GM21447 (cell line): ENCODE data around the gene ZNF582.

Experiments
- ATAC-seq: cut with Tn5 transposase; IDR thresholded peaks from one replicate; pipeline ENCODE4 v1.9.1; 2021; ENCODE audit not compliant: unreplicated experiment

The ZNF582 gene

GRCh38 chr19:56393119-56394012 lies at the start of gene ZNF582:
Gene ZNF582, minus strand, starts transcription at chr19:56393534. Its CDS starts 1,782 bp downstream, at chr19:56391752.
- peak; percentile 72 for ATAC-seq

DNA sequence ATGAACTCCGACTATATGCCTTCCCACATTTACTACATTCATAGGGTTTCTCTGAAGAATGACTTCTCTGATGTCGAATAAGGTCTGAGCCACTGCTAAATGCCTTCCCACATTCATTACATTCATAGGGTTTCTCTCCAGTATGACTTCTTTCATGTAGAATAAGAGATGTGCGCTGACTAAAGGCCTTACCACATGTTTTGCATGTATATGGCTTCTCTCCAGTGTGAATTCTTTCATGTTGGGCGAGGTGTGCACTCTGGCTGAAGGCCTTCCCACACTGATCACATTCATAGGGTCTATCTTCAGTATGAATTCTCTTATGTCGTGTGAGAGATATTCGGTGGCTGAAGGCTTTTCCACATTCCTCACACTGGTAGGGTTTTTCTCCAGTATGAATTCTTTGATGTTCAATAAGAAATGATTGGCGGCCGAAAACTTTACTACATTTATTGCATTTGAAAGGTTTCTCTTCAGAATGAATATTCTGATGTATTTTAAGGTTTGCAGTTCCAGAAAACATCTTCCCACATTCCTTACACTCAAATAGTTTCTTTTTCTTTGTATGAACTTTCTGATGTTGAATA lies 48.0 kb upstream of the ZNF582 start:
- ATAC-seq, result no peak

DNA sequence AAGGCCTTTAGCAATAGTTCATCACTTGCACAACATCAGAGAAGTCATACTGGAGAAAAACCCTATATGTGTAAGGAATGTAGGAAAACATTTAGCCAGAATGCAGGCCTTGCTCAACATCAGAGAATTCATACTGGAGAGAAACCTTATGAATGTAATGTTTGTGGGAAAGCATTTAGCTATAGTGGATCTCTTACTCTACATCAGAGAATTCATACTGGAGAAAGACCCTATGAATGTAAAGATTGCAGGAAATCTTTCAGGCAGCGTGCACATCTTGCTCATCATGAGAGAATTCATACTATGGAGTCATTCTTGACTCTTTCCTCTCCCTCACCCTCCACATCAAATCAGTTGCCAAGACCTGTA lies 30.6 kb upstream of the ZNF582 start:
- no peak for ATAC-seq

DNA sequence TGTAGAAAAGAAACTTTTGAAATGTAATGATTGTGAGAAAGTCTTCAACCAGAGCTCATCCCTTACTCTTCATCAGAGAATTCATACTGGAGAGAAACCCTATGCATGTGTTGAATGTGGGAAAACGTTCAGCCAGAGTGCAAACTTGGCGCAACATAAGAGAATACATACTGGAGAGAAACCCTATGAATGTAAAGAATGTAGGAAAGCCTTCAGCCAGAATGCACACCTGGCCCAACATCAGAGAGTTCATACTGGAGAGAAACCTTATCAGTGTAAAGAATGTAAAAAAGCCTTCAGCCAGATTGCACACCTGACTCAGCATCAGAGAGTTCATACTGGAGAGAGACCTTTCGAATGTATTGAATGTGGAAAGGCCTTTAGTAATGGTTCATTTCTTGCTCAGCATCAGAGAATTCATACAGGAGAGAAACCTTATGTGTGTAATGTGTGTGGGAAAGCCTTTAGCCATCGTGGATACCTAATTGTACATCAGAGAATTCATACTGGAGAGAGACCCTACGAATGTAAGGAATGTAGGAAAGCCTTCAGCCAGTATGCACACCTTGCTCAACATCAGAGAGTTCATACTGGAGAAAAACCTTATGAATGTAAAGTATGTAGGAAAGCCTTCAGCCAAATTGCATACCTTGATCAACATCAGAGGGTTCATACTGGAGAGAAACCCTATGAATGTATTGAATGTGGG lies 30.1 kb upstream of the ZNF582 start:
- no peak for ATAC-seq

DNA sequence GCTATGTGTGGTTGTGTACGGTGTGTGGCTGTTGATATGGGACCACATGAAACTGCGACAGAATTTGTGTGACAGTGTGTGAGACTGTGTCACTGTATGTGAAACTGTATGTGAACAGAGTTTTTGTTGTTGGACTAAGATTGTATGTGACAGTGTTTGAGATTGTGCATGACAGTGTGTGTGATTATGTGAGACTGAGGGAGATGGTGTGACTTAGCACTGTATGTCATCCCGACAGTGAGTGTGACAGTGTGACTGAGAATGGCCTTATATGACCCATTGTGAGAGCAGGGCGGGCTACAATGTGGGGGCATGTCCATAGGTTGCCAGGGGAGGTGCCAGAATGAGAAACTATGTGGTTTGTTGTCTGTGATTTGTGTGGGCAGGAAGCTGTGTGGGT lies 11.7 kb upstream of the ZNF582 start:
- ATAC-seq, result no peak

DNA sequence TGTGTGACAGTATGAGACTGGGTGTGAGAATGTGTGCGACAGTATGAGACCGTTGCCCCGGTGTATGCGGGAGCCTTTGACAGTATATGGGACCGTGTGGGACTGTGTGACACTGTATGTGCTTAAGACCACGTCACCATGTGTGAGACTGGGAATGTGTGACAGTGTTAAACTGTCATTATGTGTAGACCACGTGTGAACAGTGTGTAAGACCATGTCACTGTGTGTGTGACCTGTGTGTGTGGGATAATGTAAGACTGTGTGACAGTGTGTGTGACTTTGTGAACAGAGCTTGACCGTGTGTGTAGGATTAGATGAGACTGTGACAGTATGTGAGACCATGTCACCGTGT lies 11.3 kb upstream of the ZNF582 start:
- ATAC-seq, result peak; percentile 16

- peak; percentile 74 for ATAC-seq
Measured at GRCh38 chr19:56403764-56404704, 10.7 kb upstream of the ZNF582 start, which contains the start of gene ZNF583. Gene ZNF583, plus strand, starts transcription at chr19:56404332. Its CDS starts 2,783 bp downstream, at chr19:56407115.

GRCh38 chr19:56403261-56403660 lies 9.9 kb upstream of the ZNF582 start:
- ATAC-seq, result no peak

GRCh38 chr19:56400485-56400884 lies 7.2 kb upstream of the ZNF582 start:
- no peak for ATAC-seq

DNA sequence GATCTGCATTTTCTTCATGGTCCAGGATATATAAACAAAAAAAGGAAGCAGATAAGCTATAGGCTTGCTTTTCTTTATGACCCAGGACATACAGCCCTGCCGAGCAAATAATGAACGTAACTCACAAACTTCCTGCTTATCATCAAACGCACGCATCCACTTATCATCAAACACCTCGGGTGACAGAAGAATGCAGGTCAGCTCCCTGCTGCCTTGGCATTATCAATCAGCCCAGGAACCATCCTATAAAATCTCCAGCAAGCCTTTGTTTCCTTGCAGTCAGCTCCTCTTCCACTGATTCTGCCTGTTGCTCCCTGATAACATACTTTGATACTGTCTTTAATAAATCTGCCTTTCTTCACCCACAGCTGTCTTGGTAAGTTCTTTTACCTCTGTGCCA lies 5.5 kb upstream of the ZNF582 start:
- ATAC-seq, result no peak

- no peak for ATAC-seq
Measured at GRCh38 chr19:56383826-56384605, 9.3 kb downstream of the ZNF582 start.

DNA sequence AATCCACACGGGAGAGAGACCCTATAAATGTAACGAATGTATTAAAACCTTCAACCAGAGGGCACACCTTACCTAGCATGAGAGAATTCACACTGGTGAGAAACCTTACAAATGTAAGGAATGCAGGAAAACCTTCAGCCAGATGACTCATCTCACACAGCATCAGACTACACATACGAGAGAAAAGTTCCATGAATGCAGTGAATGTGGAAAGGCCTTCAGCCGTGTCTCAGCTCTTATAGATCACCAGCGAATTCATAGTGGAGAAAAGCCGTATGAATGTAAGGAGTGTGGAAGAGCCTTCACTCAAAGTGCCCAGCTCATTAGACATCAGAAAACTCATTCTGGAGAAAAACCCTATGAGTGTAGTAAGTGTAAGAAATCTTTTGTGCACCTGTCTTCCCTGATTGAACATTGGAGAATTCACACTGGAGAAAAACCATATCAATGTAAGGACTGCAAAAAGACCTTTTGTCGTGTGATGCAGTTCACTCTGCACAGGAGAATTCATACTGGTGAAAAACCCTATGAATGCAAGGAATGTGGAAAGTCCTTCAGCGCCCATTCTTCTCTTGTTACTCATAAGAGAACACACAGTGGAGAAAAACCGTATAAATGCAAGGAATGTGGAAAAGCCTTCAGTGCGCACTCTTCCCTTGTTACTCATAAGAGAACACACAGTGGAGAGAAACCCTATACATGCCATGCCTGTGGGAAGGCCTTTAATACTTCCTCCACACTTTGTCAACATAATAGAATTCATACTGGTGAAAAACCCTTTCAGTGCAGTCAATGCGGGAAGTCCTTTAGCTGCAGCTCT lies 16.0 kb downstream of the ZNF582 start:
- ATAC-seq, result no peak

GRCh38 chr19:56372281-56372680 lies 21.1 kb downstream of the ZNF582 start:
- ATAC-seq, result no peak

DNA sequence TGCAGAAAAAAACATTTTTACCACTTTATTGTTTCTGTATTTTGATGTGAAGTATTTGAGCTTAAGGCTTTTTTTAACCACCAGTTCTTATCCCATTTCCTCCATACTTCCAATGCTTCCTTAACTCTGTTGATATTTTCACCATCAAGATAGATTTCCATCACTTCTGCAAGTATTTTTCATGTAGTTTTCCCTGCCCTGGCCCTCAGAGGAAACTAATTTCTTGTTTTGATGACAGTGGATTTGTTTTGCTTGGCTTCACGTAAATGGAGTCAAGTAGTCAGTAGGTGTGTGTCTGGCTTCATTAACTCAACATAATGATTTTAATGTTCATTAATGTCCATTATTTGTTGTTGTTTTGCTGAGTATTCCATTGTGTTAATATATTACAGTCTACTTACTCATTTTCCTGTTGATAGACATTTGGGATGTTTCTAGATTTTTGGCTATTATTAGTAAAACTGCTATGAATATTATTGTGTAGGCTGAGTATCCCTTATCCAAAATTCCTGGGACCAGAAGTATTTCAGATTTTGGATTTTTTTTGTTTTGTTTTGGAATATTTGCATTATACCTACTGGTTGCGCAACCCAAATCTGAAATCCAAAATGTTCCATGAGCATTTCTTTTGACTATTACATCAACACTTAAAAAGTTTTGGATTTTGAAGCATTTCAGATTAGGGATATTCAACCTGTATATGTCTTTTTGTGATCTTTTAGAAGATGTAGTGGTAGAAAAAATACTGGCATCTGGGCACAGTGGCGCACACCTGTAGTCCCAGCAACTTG lies 23.3 kb downstream of the ZNF582 start:
- no peak for ATAC-seq

DNA sequence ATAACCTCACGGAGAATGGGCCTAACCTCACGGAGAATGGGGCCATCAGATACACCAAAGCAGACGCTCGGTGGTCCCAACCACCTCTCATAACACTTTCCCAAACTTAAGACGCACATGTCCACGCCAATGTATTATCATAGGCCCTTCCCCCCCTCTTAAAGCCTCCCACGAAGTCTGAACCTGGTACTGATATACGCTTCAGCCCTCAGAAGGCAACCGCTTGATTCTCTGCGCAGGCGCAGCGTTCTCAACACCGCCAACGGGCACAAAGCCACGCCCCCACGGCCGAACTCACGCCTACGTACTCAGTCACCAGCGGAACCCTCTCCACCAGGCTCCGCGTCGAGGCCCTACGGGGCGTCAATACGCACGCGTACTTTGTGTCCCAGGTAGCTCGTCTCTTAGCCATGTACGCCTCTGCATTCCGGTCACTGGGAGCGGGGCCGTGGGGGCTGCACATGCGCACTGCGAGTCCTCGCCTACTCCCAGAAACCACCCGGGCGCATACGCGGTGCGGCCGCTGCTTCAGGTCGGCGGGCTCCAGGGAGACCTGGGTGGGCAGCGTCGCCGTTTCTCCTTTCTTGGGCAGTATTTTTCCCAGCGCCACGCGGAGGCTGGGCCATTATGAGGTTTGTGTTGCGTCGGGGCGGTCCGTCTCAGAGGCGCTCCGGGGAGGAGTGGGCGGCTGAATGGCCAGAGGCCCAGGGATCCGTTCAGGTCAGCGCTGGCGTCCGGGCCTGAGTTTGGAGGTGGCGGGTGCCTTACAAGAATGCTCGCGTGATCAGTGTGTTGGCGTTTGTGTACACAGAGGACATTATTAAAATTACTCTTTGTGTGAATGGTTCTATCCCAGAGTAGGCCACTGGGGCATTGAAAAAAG lies 25.3 kb downstream of the ZNF582 start:
- peak; percentile 45 for ATAC-seq

GRCh38 chr19:56360841-56361240 lies 32.5 kb downstream of the ZNF582 start:
- ATAC-seq, result no peak

DNA sequence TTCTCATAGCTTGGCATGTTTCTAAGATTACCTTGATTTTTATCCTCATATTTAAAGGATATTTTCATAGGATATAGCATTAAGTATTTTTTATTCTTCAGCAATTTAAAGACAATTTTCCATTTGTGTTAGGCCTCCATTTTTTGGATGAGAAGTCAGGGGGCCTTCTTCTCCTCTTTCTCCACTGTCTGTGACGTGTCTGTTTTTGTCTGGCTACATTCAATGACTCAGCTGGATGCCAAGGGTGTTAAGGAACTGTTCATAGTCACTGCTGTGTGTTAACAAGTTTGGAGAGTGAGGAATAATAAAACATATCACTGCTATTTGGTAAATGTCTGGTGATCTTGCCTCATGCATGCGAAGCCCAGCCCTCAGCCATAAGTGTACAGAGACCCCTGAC lies 36.4 kb downstream of the ZNF582 start:
- ATAC-seq, result no peak
